ENCODE data around the gene PRICKLE2. TPM values are rescaled to one million over a fixed set of nuclear protein-coding genes. Genes with fewer than 3 reads are reported as not detected.

PRICKLE2 gene
- total RNA-seq, 1 donor from 2014 or later: 37.2 TPM

- no peaks in the 10 kb centered on the region for H3K9me3 ChIP-seq
- H3K27me3 ChIP-seq: no peaks in the 10 kb centered on the region
- no peaks in the 10 kb centered on the region for H3K36me3 ChIP-seq
- no peak overlapping the region for H3K4me3 ChIP-seq
- intact Hi-C loops (cut with DNase I): no loop called here
- H3K4me1 ChIP-seq: peaks cover 45% of the 10 kb centered on the region
- no peak for TF ChIP-seq CTCF (IDR thresholded peaks at IDR 0.05)
- ATAC-seq (no peak), DNase-seq (no peak)
- no peak overlapping the region for H3K27ac ChIP-seq
Observed at GRCh38 chr3:64218329-64218728, 6.9 kb downstream of the PRICKLE2 start.

GRCh38 chr3:64216274-64217147 is 8.8 kb downstream of the PRICKLE2 start:
- H3K4me3 ChIP-seq: no peak overlapping the region
- TF ChIP-seq CTCF (IDR thresholded peaks at IDR 0.05): no peak
- peaks cover 45% of the 10 kb centered on the region for H3K4me1 ChIP-seq
- DNase-seq (no peak), ATAC-seq (peak; percentile 45)
- no peaks in the 10 kb centered on the region for H3K9me3 ChIP-seq
- no peak overlapping the region for H3K27ac ChIP-seq
- H3K36me3 ChIP-seq: no peaks in the 10 kb centered on the region
- no peaks in the 10 kb centered on the region for H3K27me3 ChIP-seq
- intact Hi-C loops (cut with DNase I): no loop called here

- no peak for TF ChIP-seq CTCF (IDR thresholded peaks at IDR 0.05)
- Histone ChIP-seq H3K4me1 (peaks cover 46% of the 10 kb centered on the region), H3K27me3 (no peaks in the 10 kb centered on the region), H3K4me3 (no peak overlapping the region), H3K9me3 (no peaks in the 10 kb centered on the region), H3K36me3 (no peaks in the 10 kb centered on the region), H3K27ac (no peak overlapping the region)
- DNase-seq (no peak), ATAC-seq (no peak)
- intact Hi-C loops (cut with DNase I): no loop called here
Observed at GRCh38 chr3:64215559-64215958, 9.7 kb downstream of the PRICKLE2 start.

GRCh38 chr3:64215103-64215502 is 10.2 kb downstream of the PRICKLE2 start:
- H3K4me1 ChIP-seq: peaks cover 46% of the 10 kb centered on the region
- ATAC-seq: no peak

GRCh38 chr3:64214381-64215018 is 10.8 kb downstream of the PRICKLE2 start:
- Histone ChIP-seq H3K27me3 (no peaks in the 10 kb centered on the region), H3K27ac (peak overlapping the region; percentile 55), H3K4me3 (peak overlapping the region; percentile 19), H3K9me3 (no peaks in the 10 kb centered on the region), H3K36me3 (no peaks in the 10 kb centered on the region), H3K4me1 (peaks cover 45% of the 10 kb centered on the region)
- intact Hi-C loops (cut with DNase I): no loop called here
- DNase-seq: no peak
- no peak for TF ChIP-seq CTCF (IDR thresholded peaks at IDR 0.05)
- ATAC-seq: peak; percentile 41

More at GRCh38 chr3:64215103-64215502, 10.2 kb downstream of the PRICKLE2 start:
- Histone ChIP-seq H3K9me3 (no peaks in the 10 kb centered on the region), H3K27me3 (no peaks in the 10 kb centered on the region), H3K27ac (peak overlapping the region; percentile 55), H3K36me3 (no peaks in the 10 kb centered on the region), H3K4me3 (peak overlapping the region; percentile 19)
- intact Hi-C loops (cut with DNase I): no loop called here
- no peak for DNase-seq
- no peak for TF ChIP-seq CTCF (IDR thresholded peaks at IDR 0.05)
